ENCODE results near the gene KLK3.
A peak's percentile ranks its signal among the peaks of the same experiment; 100 is the strongest.
"Not testable (repeated sequence)": the region's sequence is repeated elsewhere in the genome, so short reads cannot be mapped to it uniquely, and the experiment has no call there.

KLK3 gene

GRCh38 chr19:50894478-50895356 is 40.0 kb downstream of the KLK3 start:
- DNase-seq (ENCODE audit: low read depth), result no peak
- no peak overlapping the region for H3K4me3 ChIP-seq (ENCODE audit: control insufficient read depth, low read depth, low read length)
- no peak for TF ChIP-seq CTCF (conservative IDR thresholded peaks at IDR 0.05; ENCODE audit: control insufficient read depth, insufficient read depth, low read depth, low read length)

GRCh38 chr19:50896089-50896590 is 41.4 kb downstream of the KLK3 start:
- H3K4me3 ChIP-seq (ENCODE audit: control insufficient read depth, low read depth, low read length); DNase-seq (ENCODE audit: low read depth): not testable (repeated sequence)

- no peak for TF ChIP-seq CTCF (conservative IDR thresholded peaks at IDR 0.05; ENCODE audit: control insufficient read depth, insufficient read depth, low read depth, low read length)
- no peak overlapping the region for H3K4me3 ChIP-seq (ENCODE audit: control insufficient read depth, low read depth, low read length)
- peak; percentile 85 for DNase-seq (ENCODE audit: low read depth)
Observed at GRCh38 chr19:50896591-50897190, 42.0 kb downstream of the KLK3 start.

GRCh38 chr19:50897191-50897607 is 42.5 kb downstream of the KLK3 start:
- TF ChIP-seq CTCF (conservative IDR thresholded peaks at IDR 0.05; ENCODE audit: control insufficient read depth, insufficient read depth, low read depth, low read length), result no peak
- no peak overlapping the region for H3K4me3 ChIP-seq (ENCODE audit: control insufficient read depth, low read depth, low read length)
- no peak for DNase-seq (ENCODE audit: low read depth)

- H3K4me3 ChIP-seq (ENCODE audit: control insufficient read depth, low read depth, low read length), result no peak overlapping the region
- TF ChIP-seq CTCF (conservative IDR thresholded peaks at IDR 0.05; ENCODE audit: control insufficient read depth, insufficient read depth, low read depth, low read length), result no peak
- no peak for DNase-seq (ENCODE audit: low read depth)
Observed at GRCh38 chr19:50897612-50898011, 42.9 kb downstream of the KLK3 start.

GRCh38 chr19:50898018-50898417 is 43.3 kb downstream of the KLK3 start:
- TF ChIP-seq CTCF (conservative IDR thresholded peaks at IDR 0.05; ENCODE audit: control insufficient read depth, insufficient read depth, low read depth, low read length), result no peak
- H3K4me3 ChIP-seq (ENCODE audit: control insufficient read depth, low read depth, low read length), result no peak overlapping the region
- DNase-seq (ENCODE audit: low read depth), result no peak

GRCh38 chr19:50899569-50899968 is 44.9 kb downstream of the KLK3 start:
- no peak for TF ChIP-seq CTCF (conservative IDR thresholded peaks at IDR 0.05; ENCODE audit: control insufficient read depth, insufficient read depth, low read depth, low read length)
- DNase-seq (ENCODE audit: low read depth), result no peak
- no peak overlapping the region for H3K4me3 ChIP-seq (ENCODE audit: control insufficient read depth, low read depth, low read length)
